OCI-LY7 (cell line): ENCODE results near the gene TMEM250. TPM values are rescaled to one million over a fixed set of nuclear protein-coding genes. Genes with fewer than 3 reads are reported as not detected.
A peak's percentile ranks its signal among the peaks of the same experiment; 100 is the strongest.

Experiments
- BruUV-seq: library from RNA; stranded (reverse); fragments of 400-500 nt; replicated peaks from 2 replicates; lab custom pipeline; 2021; lab: Mats Ljungman, UMichigan
- CTCF ChIA-PET: fragments of 300-600 bp; sonication (Branson Sonifier 250); formaldehyde crosslinking; loops from one replicate; lab custom pipeline; 2022; ENCODE audit warnings: antibody characterized with exemption; ENCODE audit not compliant: unreplicated experiment; lab: Charles Lee
- POLR2A ChIA-PET: fragments of 300-600 bp; sonication (Branson Sonifier 250); formaldehyde crosslinking; loops from one replicate; lab custom pipeline; 2022; ENCODE audit warnings: antibody characterized with exemption; lab: Charles Lee
- DNase-seq: peaks from one replicate; pipeline ENCODE4 v3.0.0-alpha.2; 2015; ENCODE audit warnings: low spot score
- H2AFZ ChIP-seq: fragments of 200-600 bp; sonication (generic), shearing (Covaris generic); 2 replicates; pipeline ENCODE4 v1.6.1; 2014; ENCODE audit warnings: mild to moderate bottlenecking, antibody characterized with exemption, low read length, moderate library complexity
- H3K27ac ChIP-seq: fragments of 200-600 bp; sonication (generic); 2 replicates; pipeline ENCODE4 v1.5.1; 2014; ENCODE audit warnings: mixed run types, low read depth, mild to moderate bottlenecking, moderate library complexity, low read length, inconsistent platforms; ENCODE audit not compliant: poor library complexity, severe bottlenecking
- H3K36me3 ChIP-seq: fragments of 200-600 bp; sonication (generic); 2 replicates; pipeline ENCODE4 v1.6.1; 2014; ENCODE audit warnings: mild to moderate bottlenecking, antibody characterized with exemption, low read length, moderate library complexity, mixed read lengths; ENCODE audit not compliant: insufficient read depth
- H3K4me1 ChIP-seq: fragments of 200-600 bp; sonication (generic); 2 replicates; pipeline ENCODE4 v1.5.1; 2014; ENCODE audit warnings: mild to moderate bottlenecking, low read length; ENCODE audit not compliant: insufficient read depth, poor library complexity, severe bottlenecking
- H3K4me2 ChIP-seq: fragments of 200-600 bp; sonication (generic); 2 replicates; pipeline ENCODE4 v1.6.1; 2014; ENCODE audit warnings: mild to moderate bottlenecking, low read length
- H3K4me3 ChIP-seq: fragments of 200-600 bp; sonication (generic); 2 replicates; pipeline ENCODE4 v1.5.1; 2014; ENCODE audit warnings: mild to moderate bottlenecking, low read depth, low read length; ENCODE audit not compliant: poor library complexity, severe bottlenecking
- H3K79me2 ChIP-seq: fragments of 200-600 bp; sonication (generic); 2 replicates; pipeline ENCODE4 v1.6.1; 2016; ENCODE audit warnings: low read depth, mild to moderate bottlenecking, low read length, moderate library complexity, mixed read lengths; ENCODE audit not compliant: insufficient read depth
- H3K9me2 ChIP-seq: fragments of 200-600 bp; sonication (generic); 2 replicates; pipeline ENCODE4 v1.6.1; 2016; ENCODE audit warnings: mild to moderate bottlenecking, low read length, mixed read lengths; ENCODE audit not compliant: insufficient read depth
- H3K9me3 ChIP-seq: fragments of 200-600 bp; sonication (generic); 2 replicates; pipeline ENCODE4 v1.6.1; 2014; ENCODE audit warnings: mild to moderate bottlenecking, mixed run types, low read length, mixed read lengths
- H4K20me1 ChIP-seq: fragments of 200-600 bp; sonication (generic); 2 replicates; pipeline ENCODE4 v1.6.1; 2014; ENCODE audit warnings: mild to moderate bottlenecking, antibody characterized with exemption, low read length, moderate library complexity, mixed read lengths; ENCODE audit not compliant: insufficient read depth
- EZH2phosphoT487 ChIP-seq: fragments of 200-600 bp; sonication (generic); IDR thresholded peaks from 2 replicates; pipeline ENCODE4 v1.6.1; 2018; ENCODE audit warnings: low read depth, borderline replicate concordance, mild to moderate bottlenecking, mixed run types, antibody characterized with exemption, low read length, moderate library complexity, mixed read lengths
- intact Hi-C: fragments of 100-400 bp; cut with micrococcal nuclease; formaldehyde crosslinking; loops from one replicate; pipeline ENCODE4 v1.10.0; 2022; ENCODE audit not compliant: unreplicated experiment
- total RNA-seq, 2 experiments: library from RNA; depleted of rRNA in 1 of 2; stranded (reverse); fragments of >200 nt in 1 of 2; shearing (Covaris generic) in 1 of 2; gene quantifications; 2 replicates each; pipeline ENCODE4 v1.2.3, GENCODE V29; 2014 to 2022
- TF ChIP-seq, protein P1 (sequence below): fragments of 200-600 bp; sonication (generic); conservative IDR thresholded peaks from 2 replicates; pipeline ENCODE4 v1.5.1; 2014; ENCODE audit warnings: mild to moderate bottlenecking, antibody characterized with exemption, low read length, moderate library complexity, mixed read lengths

The TMEM250 gene
- total RNA-seq, 2 experiments from 2014 or later = 51.0 to 53.8 TPM

DNA sequence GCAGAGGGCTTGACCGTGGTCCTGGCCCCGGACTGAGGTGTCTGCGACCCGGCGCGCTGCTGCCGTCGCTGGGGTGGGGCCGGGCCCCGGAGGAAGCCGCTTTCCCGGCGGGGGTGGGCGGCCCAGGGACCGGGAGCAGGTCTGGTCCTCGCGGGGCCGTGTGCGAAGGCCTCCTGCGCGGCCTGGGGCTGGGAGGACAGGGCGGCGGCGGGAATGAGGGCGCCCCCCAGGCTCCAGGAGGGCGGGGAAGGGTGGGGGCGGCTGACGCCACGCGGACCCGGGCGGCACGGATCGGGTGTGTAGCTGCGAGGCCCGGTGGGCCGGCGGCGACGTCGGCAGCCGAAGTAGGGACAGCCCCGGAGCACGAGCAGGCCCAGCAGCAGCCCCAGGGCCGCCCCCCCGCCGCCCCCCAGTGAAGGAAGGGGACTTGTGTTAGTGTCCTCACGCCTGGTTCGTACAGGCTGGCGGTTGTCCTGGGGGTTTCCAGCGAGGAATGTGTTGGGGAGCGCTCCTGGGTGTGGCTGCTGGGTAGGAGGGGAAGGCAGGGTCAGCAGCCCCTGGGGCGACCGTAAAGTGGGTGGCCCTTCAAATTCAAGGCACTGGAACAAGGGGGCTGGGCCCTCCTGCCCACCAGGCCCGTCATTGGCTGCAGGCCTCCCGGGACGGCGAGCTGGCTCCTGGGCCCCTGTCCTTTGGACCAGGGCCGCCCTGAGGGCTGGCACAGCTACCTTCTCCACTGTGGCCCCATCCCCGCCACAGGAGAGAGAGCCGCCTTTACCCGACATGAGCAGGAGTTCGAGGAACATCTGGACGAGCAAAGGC lies 597 bp upstream of the TMEM250 start:
- H3K79me2 ChIP-seq = peaks cover 18% of the 10 kb centered on the region; the same call in 1 of the 2 replicates
- no peak for DNase-seq
- peaks cover 23% of the 10 kb centered on the region for H3K36me3 ChIP-seq
- intact Hi-C loops = loop anchor here (2.0 kb wide), 2 partner anchors 30 to 158 kb away; partner anchors contain the start of gene UBAC1
- POLR2A ChIA-PET = no interaction called here
- peak overlapping the region; percentile 77 for H3K4me2 ChIP-seq
- H3K4me3 ChIP-seq = peak overlapping the region; percentile 80
- no peaks in the 10 kb centered on the region for H4K20me1 ChIP-seq
- CTCF ChIA-PET = no interaction called here
- H3K9me2 ChIP-seq = no peaks in the 10 kb centered on the region
- TSS peak; percentile 59 for BruUV-seq
- no peak for TF ChIP-seq EZH2phosphoT487
- TF ChIP-seq, protein P1, sequence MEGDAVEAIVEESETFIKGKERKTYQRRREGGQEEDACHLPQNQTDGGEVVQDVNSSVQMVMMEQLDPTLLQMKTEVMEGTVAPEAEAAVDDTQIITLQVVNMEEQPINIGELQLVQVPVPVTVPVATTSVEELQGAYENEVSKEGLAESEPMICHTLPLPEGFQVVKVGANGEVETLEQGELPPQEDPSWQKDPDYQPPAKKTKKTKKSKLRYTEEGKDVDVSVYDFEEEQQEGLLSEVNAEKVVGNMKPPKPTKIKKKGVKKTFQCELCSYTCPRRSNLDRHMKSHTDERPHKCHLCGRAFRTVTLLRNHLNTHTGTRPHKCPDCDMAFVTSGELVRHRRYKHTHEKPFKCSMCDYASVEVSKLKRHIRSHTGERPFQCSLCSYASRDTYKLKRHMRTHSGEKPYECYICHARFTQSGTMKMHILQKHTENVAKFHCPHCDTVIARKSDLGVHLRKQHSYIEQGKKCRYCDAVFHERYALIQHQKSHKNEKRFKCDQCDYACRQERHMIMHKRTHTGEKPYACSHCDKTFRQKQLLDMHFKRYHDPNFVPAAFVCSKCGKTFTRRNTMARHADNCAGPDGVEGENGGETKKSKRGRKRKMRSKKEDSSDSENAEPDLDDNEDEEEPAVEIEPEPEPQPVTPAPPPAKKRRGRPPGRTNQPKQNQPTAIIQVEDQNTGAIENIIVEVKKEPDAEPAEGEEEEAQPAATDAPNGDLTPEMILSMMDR = no peak
- H3K9me3 ChIP-seq = no peaks in the 10 kb centered on the region
- H3K27ac ChIP-seq = peak overlapping the region; percentile 57
- no peak overlapping the region for H2AFZ ChIP-seq
- peaks cover 17% of the 10 kb centered on the region for H3K4me1 ChIP-seq

DNA sequence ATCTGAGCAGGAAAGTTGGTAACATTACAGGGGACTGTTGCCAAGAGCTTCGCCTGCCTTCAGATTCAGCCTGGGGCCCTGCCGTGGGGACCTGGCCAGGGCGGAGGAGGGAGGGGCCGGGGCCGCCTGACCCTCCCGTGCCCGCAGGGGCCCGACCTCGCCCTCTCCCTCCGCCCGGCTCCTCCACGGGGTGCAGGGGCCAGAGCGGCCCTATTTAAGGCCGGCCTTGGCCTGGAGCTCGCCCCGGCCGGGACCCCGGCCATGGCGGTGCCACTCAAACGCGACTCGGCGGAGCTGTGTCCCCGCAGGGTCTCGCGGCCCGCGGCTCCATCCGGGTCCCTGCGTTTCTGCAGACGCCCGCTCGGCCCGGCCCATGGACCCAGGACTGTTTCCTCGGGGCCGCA lies 757 bp downstream of the TMEM250 start:
- Histone ChIP-seq H3K27ac (peak overlapping the region; percentile 57), H3K4me3 (peak overlapping the region; percentile 80), H3K79me2 (peaks cover 18% of the 10 kb centered on the region; the same call in 1 of the 2 replicates), H3K9me2 (no peaks in the 10 kb centered on the region), H2AFZ (0 out of 2 replicates have a peak overlapping the region, but pooled peaks have one; percentile 22), H3K36me3 (peaks cover 23% of the 10 kb centered on the region), H3K4me1 (peaks cover 17% of the 10 kb centered on the region), H4K20me1 (no peaks in the 10 kb centered on the region), H3K4me2 (peak overlapping the region; percentile 89), H3K9me3 (no peaks in the 10 kb centered on the region)
- ChIA-PET CTCF (no interaction called here), POLR2A (interaction anchor here (0.7 kb wide), 1 partner anchor 403 kb away, joined by 3 read pairs; no protein-coding TSS in a partner anchor)
- TF ChIP-seq, protein P1 = no peak
- TF ChIP-seq EZH2phosphoT487 = no peak
- no peak for DNase-seq
- intact Hi-C loops = loop anchor here (1.0 to 2.0 kb wide), 3 partner anchors 29 to 157 kb away; partner anchors contain the start of gene UBAC1
- no TSS peak for BruUV-seq
